22Rv1 (cell line): ENCODE results near the gene KAZALD1.

Source experiments
- H3K27ac ChIP-seq: fragments of 450-650 bp; 2 replicates; pipeline ENCODE4 v1.5.1; 2017
- ZFX ChIP-seq: fragments of 450-650 bp; IDR thresholded peaks from 2 replicates; pipeline ENCODE4 v1.6.1; 2017; ENCODE audit warnings: antibody characterized with exemption, borderline replicate concordance
- TF ChIP-seq, protein P1 (sequence below): fragments of 450-650 bp; IDR thresholded peaks from 2 replicates; pipeline ENCODE4 v1.5.1; 2017; ENCODE audit warnings: mild to moderate bottlenecking

KAZALD1 gene

DNA sequence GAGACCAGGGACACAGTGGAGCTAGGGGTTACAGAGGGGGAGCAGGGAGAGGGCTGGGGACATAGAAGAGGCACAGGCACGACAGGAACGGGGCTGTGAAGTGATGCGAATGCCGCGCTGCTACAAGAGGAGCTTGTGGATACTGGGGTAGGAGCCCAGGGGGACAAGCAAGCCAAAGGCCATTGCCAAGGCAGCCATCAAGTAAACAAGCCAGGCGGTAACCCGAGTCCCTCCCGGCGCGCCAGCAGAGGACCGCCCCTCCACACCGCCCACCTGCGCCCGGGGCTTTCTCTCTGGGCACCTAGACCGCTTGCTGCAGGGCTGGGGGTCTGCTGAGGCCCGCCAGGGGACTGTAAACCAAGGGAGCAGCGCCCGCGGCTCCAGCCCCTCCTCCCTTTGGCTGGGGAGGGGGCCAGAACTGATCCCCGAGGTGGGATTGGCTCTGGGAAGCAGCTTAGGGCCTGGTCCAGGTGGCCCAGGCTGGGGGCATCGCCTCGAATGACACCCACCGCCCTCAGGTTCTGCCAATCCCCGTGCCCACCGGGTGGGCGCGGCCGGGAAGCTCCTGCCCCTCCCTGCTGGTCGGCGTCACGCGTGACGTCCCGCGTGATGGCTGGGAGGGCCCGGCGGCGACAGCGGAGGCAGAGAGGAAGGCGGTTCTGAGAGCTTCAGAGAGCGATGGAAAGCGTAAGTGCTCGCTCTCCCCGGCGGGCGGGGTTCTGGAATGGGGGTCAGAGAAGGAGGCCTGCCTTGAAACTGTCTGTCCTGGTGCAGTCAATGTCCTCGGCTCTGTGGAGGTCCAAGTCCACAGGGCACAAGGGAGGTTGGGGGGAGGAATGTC is 29.8 kb upstream of the KAZALD1 start:
- H3K27ac ChIP-seq, result peak overlapping the region; percentile 90
- no peak for TF ChIP-seq ZFX
- TF ChIP-seq, protein P1, sequence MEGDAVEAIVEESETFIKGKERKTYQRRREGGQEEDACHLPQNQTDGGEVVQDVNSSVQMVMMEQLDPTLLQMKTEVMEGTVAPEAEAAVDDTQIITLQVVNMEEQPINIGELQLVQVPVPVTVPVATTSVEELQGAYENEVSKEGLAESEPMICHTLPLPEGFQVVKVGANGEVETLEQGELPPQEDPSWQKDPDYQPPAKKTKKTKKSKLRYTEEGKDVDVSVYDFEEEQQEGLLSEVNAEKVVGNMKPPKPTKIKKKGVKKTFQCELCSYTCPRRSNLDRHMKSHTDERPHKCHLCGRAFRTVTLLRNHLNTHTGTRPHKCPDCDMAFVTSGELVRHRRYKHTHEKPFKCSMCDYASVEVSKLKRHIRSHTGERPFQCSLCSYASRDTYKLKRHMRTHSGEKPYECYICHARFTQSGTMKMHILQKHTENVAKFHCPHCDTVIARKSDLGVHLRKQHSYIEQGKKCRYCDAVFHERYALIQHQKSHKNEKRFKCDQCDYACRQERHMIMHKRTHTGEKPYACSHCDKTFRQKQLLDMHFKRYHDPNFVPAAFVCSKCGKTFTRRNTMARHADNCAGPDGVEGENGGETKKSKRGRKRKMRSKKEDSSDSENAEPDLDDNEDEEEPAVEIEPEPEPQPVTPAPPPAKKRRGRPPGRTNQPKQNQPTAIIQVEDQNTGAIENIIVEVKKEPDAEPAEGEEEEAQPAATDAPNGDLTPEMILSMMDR, result no peak

DNA sequence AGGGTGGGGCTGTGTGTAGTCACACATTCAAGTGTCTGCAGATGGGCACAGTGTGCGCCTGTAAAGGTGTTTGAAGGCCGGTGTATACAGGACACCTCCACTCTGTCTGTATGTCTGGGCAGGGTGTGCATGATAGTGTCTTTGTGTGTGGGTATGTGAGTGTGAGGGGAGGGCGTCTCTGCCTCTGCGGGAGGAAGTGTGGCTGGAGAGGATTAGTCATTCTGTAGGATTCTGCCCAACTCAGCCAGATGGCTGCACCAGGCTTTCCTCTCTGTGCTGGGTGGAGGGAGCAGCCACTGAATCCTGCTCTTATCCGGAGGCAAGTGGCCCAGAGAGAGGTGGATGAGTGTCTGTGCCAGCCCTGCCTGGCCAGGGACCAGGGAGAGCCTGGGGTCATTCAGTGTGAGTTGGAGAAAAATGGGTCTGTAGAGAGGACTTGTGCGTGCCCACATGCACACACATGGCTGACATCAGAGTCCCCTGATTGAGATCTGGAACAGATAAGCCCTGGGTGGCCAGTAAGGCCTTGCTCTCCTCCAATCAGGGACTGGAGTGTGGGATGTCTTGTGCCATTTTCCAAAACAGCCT is 29.1 kb upstream of the KAZALD1 start:
- TF ChIP-seq, protein P1, result no peak
- no peak for TF ChIP-seq ZFX
- peak overlapping the region; percentile 90 for H3K27ac ChIP-seq

DNA sequence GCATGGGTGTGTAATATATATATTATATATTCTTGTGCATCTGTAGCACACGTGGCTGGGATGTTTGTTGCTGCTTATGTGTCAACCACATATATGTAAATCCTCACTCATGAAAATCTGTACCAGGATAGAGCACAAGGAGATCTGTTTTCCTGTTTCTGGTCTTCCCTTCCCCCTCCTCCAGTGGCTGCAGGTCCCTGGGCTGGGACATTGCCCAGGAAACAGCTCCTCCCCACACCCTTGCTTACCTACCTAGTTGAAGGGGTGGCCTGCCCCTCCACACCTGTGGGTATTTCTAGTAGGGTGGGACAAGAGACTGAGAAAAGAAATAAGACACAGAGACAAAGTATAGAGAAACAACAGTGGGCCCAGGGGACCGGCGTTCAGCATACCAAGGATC is 28.5 kb upstream of the KAZALD1 start:
- H3K27ac ChIP-seq, result peak overlapping the region; percentile 90
- TF ChIP-seq, protein P1, result no peak
- no peak for TF ChIP-seq ZFX

DNA sequence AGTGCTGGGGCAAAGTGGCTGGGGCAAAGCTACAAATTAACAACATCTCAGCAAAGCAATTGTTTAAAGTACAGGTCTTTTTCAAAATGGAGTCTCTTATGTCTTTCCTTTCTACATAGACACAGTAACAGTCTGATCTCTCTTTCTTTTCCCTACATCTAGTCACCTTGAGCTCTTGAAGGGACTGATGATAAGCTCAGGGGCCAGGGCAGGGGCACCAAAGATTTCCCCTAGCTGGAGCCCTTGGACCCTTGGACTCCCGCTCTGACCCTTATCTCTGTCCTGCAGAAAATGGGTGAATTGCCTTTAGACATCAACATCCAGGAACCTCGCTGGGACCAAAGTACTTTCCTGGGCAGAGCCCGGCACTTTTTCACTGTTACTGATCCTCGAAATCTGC is 27.4 kb upstream of the KAZALD1 start:
- peak overlapping the region; percentile 90; the same call in 1 of the 2 replicates for H3K27ac ChIP-seq

DNA sequence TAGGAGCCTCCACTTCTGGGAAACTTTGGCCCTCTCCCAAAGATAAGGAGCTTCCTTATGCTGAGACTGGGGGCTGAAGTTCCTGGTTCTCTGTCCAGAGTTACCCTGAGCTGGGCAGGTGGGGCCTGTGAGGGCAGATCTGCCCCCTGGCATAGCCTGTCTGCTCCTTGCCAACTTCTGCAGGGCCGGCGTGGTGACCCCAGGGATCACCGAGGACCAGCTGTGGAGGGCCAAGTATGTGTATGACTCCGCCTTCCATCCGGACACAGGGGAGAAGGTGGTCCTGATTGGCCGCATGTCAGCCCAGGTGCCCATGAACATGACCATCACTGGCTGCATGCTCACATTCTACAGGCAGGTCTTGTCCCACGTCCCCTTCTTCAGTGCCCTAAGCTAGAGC is 26.5 kb upstream of the KAZALD1 start:
- no peak overlapping the region for H3K27ac ChIP-seq
- TF ChIP-seq, protein P1, result no peak
- TF ChIP-seq ZFX, result no peak

DNA sequence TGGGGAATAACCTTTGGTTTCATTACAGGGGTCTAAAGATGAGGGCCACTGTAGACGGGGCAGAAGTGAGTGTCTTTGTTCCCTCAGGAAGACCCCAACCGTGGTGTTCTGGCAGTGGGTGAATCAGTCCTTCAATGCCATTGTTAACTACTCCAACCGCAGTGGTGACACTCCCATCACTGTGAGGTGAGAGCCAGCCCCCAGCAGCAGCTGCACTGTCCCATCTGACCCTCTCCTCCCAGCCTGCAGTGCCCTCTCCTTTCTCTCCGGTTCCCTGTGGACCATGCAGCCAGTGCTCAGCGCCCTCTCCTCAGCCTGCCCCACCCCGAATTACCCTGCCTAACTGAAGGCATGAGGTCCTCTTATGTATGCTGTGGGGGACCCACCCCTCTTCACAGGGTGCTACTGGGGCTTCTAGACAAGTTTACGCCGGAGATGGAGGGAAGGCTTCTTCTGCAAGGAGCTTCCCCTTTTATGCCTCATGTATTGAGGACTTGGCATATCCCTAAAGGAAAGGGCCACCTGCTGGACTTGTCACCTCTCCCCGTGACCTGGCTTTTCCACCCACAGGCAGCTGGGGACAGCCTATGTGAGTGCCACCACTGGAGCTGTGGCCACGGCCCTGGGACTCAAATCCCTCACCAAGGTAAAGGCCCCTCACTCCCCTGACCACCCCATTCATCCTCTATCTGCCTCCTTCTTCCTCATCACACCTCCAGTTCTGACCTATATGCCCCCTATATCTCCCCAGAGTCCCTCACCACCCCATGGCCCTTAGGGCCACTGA is 25.7 kb upstream of the KAZALD1 start:
- no peak overlapping the region for H3K27ac ChIP-seq
- TF ChIP-seq, protein P1, result no peak
- TF ChIP-seq ZFX, result no peak

DNA sequence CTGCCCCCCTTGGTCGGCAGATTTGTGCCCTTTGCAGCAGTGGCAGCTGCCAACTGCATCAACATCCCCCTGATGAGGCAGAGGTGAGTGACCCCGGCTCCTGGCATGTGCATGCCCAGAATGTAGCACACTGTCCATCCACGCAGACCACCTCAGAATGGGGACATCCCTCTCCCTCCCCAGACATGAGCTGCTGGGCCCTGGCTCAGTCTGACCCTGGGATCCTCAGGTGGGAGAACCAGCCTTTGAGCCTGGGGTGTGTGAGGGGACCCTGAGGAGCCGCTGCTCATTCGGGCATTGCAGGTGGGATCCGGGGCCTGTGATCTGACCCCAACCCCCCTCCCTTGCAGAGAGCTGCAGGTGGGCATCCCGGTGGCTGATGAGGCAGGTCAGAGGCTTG is 25.1 kb upstream of the KAZALD1 start:
- no peak overlapping the region for H3K27ac ChIP-seq
- TF ChIP-seq, protein P1, result no peak
- no peak for TF ChIP-seq ZFX
